SK-N-SH (cell line): ENCODE results near the gene PCBP3. TPM values are rescaled to one million over a fixed set of nuclear protein-coding genes. Genes with fewer than 3 reads are reported as not detected.

Experiments
- CTCF ChIA-PET: fragments of 300-600, 350-600 bp; formaldehyde crosslinking; extraction: SDS; loops from one replicate; lab custom pipeline; 2021; lab: Yijun Ruan, JAX
- POLR2A ChIA-PET: fragments of 350-600 bp; sonication (Branson Sonifier 250); formaldehyde crosslinking; extraction: SDS; loops from one replicate; lab custom pipeline; 2020; ENCODE audit warnings: antibody characterized with exemption, inconsistent platforms; lab: Yijun Ruan, JAX
- DNase-seq: peaks from one replicate; pipeline ENCODE4 v3.0.0; 2012
- H2AFZ ChIP-seq: fragments of 200-600 bp; sonication (generic); 2 replicates; pipeline ENCODE4 v1.8.1; 2016; ENCODE audit warnings: antibody characterized with exemption, mild to moderate bottlenecking, low read depth
- H3F3A ChIP-seq: fragments of 200-600 bp; sonication (generic); replicated peaks from 2 replicates; pipeline ENCODE3; 2016; ENCODE audit warnings: antibody characterized with exemption, mild to moderate bottlenecking; ENCODE audit not compliant: insufficient read depth
- H3K27ac ChIP-seq, 2 experiments: fragments of 200-500 bp in 1 of 2; fragments of 200-600 bp in 1 of 2; sonication (Bioruptor generic) in 1 of 2; sonication (generic), shearing (Covaris generic) in 1 of 2; 2 replicates each; pipeline versions ENCODE4 v1.5.1 to v1.6.1; 2014 to 2016; ENCODE audit warnings: low read depth in 2 of 2, inconsistent platforms in 1 of 2, low read length in 1 of 2, mild to moderate bottlenecking in 1 of 2, mixed read lengths in 1 of 2
- H3K27me3 ChIP-seq: fragments of 200-600 bp; sonication (generic), shearing (Covaris generic); 2 replicates; pipeline ENCODE4 v1.6.1; 2016; ENCODE audit warnings: mixed run types; ENCODE audit not compliant: insufficient read depth
- H3K36me3 ChIP-seq, 2 experiments: fragments of 200-500 bp in 1 of 2; fragments of 200-600 bp in 1 of 2; sonication (Bioruptor generic) in 1 of 2; sonication (generic) in 1 of 2; replicated peaks in 1 of 2; 2 replicates each; pipeline versions ENCODE3 to v1.5.1; 2014 to 2016; ENCODE audit warnings: low read length in 1 of 2, mild to moderate bottlenecking in 1 of 2; ENCODE audit not compliant: insufficient read depth in 2 of 2, control insufficient read depth in 1 of 2
- H3K4me1 ChIP-seq, 2 experiments: fragments of 200-500 bp in 1 of 2; fragments of 200-600 bp in 1 of 2; sonication (Bioruptor generic) in 1 of 2; sonication (generic), shearing (Covaris generic) in 1 of 2; 2 replicates each; pipeline versions ENCODE4 v1.5.1 to v1.6.1; 2014 to 2016; ENCODE audit warnings: low read depth in 1 of 2, low read length in 1 of 2, mixed run types in 1 of 2; ENCODE audit not compliant: insufficient read depth in 2 of 2, control insufficient read depth in 1 of 2
- H3K4me2 ChIP-seq: fragments of 200-600 bp; sonication (generic), shearing (Covaris generic); 2 replicates; pipeline ENCODE4 v1.6.1; 2017; ENCODE audit warnings: mixed run types
- H3K4me3 ChIP-seq, 2 experiments: fragments of 200-500 bp in 1 of 2; fragments of 200-600 bp in 1 of 2; sonication (Bioruptor generic) in 1 of 2; sonication (generic), shearing (Covaris generic) in 1 of 2; 2 replicates each; pipeline versions ENCODE4 v1.5.1 to v1.8.1; 2014 to 2016; ENCODE audit warnings: low read depth in 2 of 2, inconsistent platforms in 1 of 2, low read length in 1 of 2, mild to moderate bottlenecking in 1 of 2, mixed read lengths in 1 of 2, moderate library complexity in 1 of 2
- H3K79me2 ChIP-seq: fragments of 200-600 bp; sonication (generic); 2 replicates; pipeline ENCODE4 v1.8.1; 2017; ENCODE audit warnings: mild to moderate bottlenecking; ENCODE audit not compliant: insufficient read depth
- H3K9ac ChIP-seq: fragments of 200-600 bp; sonication (generic); 2 replicates; pipeline ENCODE4 v1.6.1; 2017; ENCODE audit warnings: mixed run types
- H3K9me2 ChIP-seq: fragments of 200-600 bp; sonication (generic); 2 replicates; pipeline ENCODE4 v1.6.1; 2017; ENCODE audit warnings: mixed run types
- H3K9me3 ChIP-seq: fragments of 200-600 bp; sonication (generic); 2 replicates; pipeline ENCODE4 v1.6.1; 2017; ENCODE audit warnings: mixed run types, mild to moderate bottlenecking, moderate library complexity
- H4K20me1 ChIP-seq: fragments of 200-600 bp; sonication (generic); 2 replicates; pipeline ENCODE4 v1.6.1; 2017; ENCODE audit warnings: mild to moderate bottlenecking, mixed run types; ENCODE audit not compliant: insufficient read depth
- EP300 ChIP-seq, 2 experiments: IDR thresholded peaks; 2 replicates each; pipeline versions ENCODE4 v1.4.0 to v1.6.1; 2012; ENCODE audit warnings: borderline replicate concordance in 1 of 2, low read depth in 1 of 2, low read length in 1 of 2
- FOXM1 ChIP-seq: IDR thresholded peaks from 2 replicates; pipeline ENCODE4 v1.4.0; 2012; ENCODE audit warnings: low read depth, mild to moderate bottlenecking
- GABPA ChIP-seq: IDR thresholded peaks from 2 replicates; pipeline ENCODE4 v1.4.0; 2012; ENCODE audit warnings: low read depth, mild to moderate bottlenecking
- GATA2 ChIP-seq: sonication (generic); formaldehyde crosslinking; IDR thresholded peaks from 2 replicates; pipeline ENCODE4 v1.5.0; 2020; ENCODE audit warnings: mild to moderate bottlenecking, missing genetic modification reagents
- SIN3A ChIP-seq: IDR thresholded peaks from 2 replicates; pipeline ENCODE4 v1.6.1; 2012; ENCODE audit warnings: low read depth, mild to moderate bottlenecking, low read length, moderate library complexity, borderline replicate concordance
- TEAD4 ChIP-seq: IDR thresholded peaks from 2 replicates; pipeline ENCODE4 v1.4.0; 2012; ENCODE audit warnings: mild to moderate bottlenecking, borderline replicate concordance; ENCODE audit not compliant: insufficient read depth
- WGBS: methylation state at CpG from one replicate; pipeline ENCODE4 v1.1.6; 2017; ENCODE audit warnings: low lambda C conversion rate; 5-methylcytosine and 5-hydroxymethylcytosine counted together
- polyA plus RNA-seq, 3 experiments: library from polyadenylated mRNA; depleted of rRNA; stranded (reverse); fragments of >200 nt; gene quantifications; 2 replicates each; pipeline ENCODE4 v1.2.3, GENCODE V29; 2012
- TF ChIP-seq, protein P1 (sequence below): fragments of 150-350 bp; IDR thresholded peaks from 2 replicates; pipeline ENCODE4 v1.6.1; 2016; ENCODE audit warnings: mild to moderate bottlenecking, low read depth, low read length

PCBP3 gene
- polyA plus RNA-seq, 1 of the 3 experiments (the other 2 are of a cell fraction): 9.5 TPM

DNA sequence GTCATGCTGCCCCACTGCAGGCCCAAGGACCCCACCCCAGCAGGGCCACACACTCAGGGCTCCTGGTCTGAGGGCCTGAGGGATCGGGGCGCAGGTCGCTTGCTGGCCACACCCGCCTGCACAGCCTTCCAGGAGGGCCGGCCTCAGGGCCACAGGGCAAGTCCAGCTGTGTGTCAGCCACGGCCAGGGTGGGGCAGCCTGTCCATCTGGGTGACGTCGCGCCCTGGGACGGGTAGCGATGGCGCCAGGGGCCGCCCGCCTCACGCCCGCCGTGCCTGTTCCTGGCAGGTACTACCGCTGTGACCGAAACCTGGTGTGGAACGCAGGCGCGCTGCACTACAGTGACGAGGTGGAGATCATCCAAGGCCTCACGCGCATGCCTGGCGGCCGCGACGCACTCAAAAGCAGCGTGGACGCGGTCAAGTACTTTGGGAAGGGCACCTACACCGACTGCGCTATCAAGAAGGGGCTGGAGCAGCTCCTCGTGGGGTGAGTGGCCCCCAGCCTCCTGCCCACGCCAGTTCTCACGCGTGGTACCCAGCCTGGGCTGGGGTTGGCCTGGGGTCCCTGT lies 340.5 kb downstream of the PCBP3 start:
- 92% methylated on average over 14 of the region's 38 CpGs for WGBS
- Histone ChIP-seq H3K4me1 (peaks cover 3 to 16% of the 10 kb centered on the region in 2 experiments; a peak in 1 of 4 replicates), H3K9me2 (no peaks in the 10 kb centered on the region), H3F3A (peaks cover 7% of the 10 kb centered on the region), H3K79me2 (peaks cover 12% of the 10 kb centered on the region), H3K4me3 (no peak overlapping the region), H3K27ac (no peak overlapping the region), H4K20me1 (no peaks in the 10 kb centered on the region), H3K9me3 (no peaks in the 10 kb centered on the region), H3K4me2 (no peak overlapping the region), H2AFZ (no peak overlapping the region), H3K36me3 (peaks cover 7 to 15% of the 10 kb centered on the region in 2 experiments), H3K27me3 (no peaks in the 10 kb centered on the region), H3K9ac (no peak overlapping the region)
- no peak for DNase-seq
- POLR2A ChIA-PET: no interaction called here
- CTCF ChIA-PET: interaction anchor here (0.5 to 1.2 kb wide), 2 partner anchors 145 to 845 kb away, joined by 3 to 4 read pairs; no protein-coding TSS in a partner anchor
- TF ChIP-seq, protein P1, sequence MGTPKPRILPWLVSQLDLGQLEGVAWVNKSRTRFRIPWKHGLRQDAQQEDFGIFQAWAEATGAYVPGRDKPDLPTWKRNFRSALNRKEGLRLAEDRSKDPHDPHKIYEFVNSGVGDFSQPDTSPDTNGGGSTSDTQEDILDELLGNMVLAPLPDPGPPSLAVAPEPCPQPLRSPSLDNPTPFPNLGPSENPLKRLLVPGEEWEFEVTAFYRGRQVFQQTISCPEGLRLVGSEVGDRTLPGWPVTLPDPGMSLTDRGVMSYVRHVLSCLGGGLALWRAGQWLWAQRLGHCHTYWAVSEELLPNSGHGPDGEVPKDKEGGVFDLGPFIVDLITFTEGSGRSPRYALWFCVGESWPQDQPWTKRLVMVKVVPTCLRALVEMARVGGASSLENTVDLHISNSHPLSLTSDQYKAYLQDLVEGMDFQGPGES: no peak
- TF ChIP-seq FOXM1 (no peak), GABPA (no peak), EP300 (IDR thresholded peaks at IDR 0.05; ENCODE audit: borderline replicate concordance in 1 of 2, low read depth in 1 of 2, low read length in 1 of 2) (no peak), GATA2 (CRISPR knock-in tag) (no peak), TEAD4 (no peak)

GRCh38 chr21:45984584-45985095 lies 341.1 kb downstream of the PCBP3 start:
- ChIA-PET POLR2A (no interaction called here), CTCF (no interaction called here)
- no peak overlapping the region for H3K9ac ChIP-seq
- no peaks in the 10 kb centered on the region for H3K27me3 ChIP-seq
- no peaks in the 10 kb centered on the region for H4K20me1 ChIP-seq
- peaks cover 7 to 18% of the 10 kb centered on the region in 2 experiments for H3K36me3 ChIP-seq
- no peak overlapping the region for H3K4me3 ChIP-seq
- H3K79me2 ChIP-seq: peaks cover 12% of the 10 kb centered on the region
- no peaks in the 10 kb centered on the region for H3K9me3 ChIP-seq
- H3K9me2 ChIP-seq: no peaks in the 10 kb centered on the region
- H3K4me1 ChIP-seq: peaks cover 3 to 16% of the 10 kb centered on the region in 2 experiments; a peak in 1 of 4 replicates
- DNase-seq: no peak
- H3F3A ChIP-seq: peaks cover 6% of the 10 kb centered on the region
- no peak for TF ChIP-seq FOXM1
- TF ChIP-seq, all 33 proteins: peak for 0
- no peak overlapping the region for H2AFZ ChIP-seq
- 93% methylated on average over 3 of the region's 3 CpGs for WGBS
- no peak overlapping the region for H3K27ac ChIP-seq
- H3K4me2 ChIP-seq: no peak overlapping the region

DNA sequence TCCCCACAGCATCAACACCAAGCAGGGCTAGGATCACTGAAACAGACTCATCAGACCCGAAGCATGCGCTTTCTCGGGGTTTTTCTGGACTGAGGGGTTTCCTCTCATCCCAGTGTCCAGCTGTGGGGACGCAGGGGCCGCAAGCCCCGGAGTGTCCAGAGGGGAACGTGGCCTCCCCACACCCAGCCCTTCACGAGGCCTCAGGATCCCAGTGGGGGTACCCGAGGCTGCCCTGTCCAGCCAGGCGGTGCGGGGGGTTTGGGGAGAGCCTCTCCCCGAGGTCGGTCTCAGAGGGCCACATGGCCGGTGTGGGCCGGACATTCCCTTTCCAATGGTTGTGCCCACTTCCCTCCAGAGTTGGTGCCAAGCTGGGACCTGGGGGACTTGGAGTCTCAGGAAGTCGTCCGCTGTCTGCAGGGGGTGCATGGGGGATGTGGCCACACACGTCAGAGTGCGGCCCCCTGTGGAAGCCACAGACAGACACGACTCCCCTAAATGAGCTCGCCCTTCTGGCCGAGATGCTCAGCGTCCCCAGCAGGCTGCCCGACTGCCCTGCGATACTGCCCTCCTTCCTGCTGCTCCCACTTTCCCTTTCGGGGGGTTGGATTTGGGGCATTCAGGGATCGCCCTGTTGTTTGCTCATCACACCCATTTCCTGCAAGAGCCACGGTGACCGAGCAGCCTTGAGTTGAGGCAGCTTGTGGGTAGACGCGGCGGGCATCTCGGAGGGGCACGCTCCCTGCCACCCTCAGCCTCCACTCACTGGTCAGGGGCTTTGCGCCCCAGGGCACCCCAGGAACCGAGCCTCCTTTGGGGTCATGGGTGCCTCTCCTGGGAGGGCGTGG lies 342.2 kb downstream of the PCBP3 start:
- no peak for DNase-seq
- H3K4me2 ChIP-seq: no peak overlapping the region
- H3K27me3 ChIP-seq: no peaks in the 10 kb centered on the region
- no peak overlapping the region for H2AFZ ChIP-seq
- no peak overlapping the region for H3K9ac ChIP-seq
- no peaks in the 10 kb centered on the region for H4K20me1 ChIP-seq
- POLR2A ChIA-PET: no interaction called here
- H3K36me3 ChIP-seq: peaks cover 7 to 22% of the 10 kb centered on the region in 2 experiments
- H3K9me3 ChIP-seq: no peaks in the 10 kb centered on the region
- H3F3A ChIP-seq: peaks cover 6% of the 10 kb centered on the region
- H3K79me2 ChIP-seq: peaks cover 12% of the 10 kb centered on the region
- no peak overlapping the region for H3K4me3 ChIP-seq
- TF ChIP-seq SIN3A (no peak), TEAD4 (no peak)
- no peaks in the 10 kb centered on the region for H3K9me2 ChIP-seq
- 95% methylated on average over 20 of the region's 37 CpGs for WGBS
- H3K27ac ChIP-seq: no peak overlapping the region
- CTCF ChIA-PET: interaction anchor here (1.0 kb wide), 1 partner anchor 112 kb away, joined by 4 read pairs; no protein-coding TSS in a partner anchor
- H3K4me1 ChIP-seq: peaks cover 3 to 16% of the 10 kb centered on the region in 2 experiments; a peak in 1 of 4 replicates
